Suppressor macrophage (primary cell): ENCODE results near the gene PIK3R6.

Experiments used
- DNase-seq, 4 experiments: peaks; one replicate each; pipeline ENCODE4 v3.0.0-alpha.2; 2020 to 2022

The PIK3R6 gene

DNA sequence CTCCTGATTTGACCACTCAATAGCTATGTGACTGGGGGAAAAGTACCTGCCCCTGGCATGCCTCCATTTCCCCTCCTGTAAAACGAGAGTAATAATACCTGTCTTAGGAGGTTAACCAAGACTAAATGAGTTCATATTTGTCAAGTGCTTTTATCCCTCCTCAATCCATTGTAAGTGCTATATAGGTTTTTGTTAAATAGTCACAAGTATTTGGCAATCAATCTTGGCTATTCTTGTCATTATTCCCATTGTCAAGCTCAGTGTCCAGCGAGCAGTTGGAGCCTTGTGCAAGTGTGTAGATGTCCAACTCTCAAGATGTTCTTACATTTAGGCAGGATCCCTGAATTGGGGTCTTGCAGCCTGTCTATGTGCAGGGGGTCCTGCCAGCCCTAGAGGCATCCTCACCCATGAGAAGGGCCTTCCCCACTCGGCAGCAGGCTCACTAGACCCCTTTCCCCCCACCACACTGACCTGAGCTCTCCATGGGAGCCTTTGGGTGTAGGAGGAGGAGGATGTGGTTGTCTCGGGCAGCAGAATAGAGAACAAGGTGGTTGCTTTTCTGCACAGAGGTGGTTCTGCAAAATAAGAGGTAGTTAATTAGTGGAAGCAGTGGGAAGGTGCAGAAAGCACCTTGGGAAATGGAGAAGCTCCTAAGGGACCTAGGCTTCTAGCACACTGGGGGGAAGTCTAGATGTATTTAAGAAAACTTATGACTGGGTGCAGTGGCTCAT is 18.0 kb downstream of the PIK3R6 start:
- DNase-seq: no peak

- no peak for DNase-seq
These were observed 19.6 kb downstream of the PIK3R6 start for GRCh38 chr17:8847891-8848290.

DNA sequence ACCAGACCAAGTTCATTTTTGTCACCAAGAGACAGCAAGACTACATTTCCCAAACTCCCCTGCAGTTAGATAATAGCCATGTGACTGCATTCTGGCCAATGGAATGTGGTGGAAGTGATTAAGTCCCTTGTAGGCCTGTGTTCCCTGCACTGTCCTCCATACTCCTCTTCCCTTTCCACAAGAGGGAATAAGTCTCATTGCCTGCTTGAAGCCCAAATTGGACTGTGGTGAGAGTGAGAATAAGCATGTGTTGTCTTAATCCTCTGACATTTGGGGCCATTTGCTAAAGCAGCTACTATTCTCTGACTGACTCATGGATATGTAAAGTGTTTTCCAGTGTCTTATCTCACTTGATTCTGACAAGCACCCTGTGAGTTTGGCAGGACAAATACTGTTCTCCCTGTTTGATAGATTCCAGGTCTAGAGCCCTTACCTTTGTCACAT is 20.7 kb downstream of the PIK3R6 start:
- DNase-seq: peak in 3 of 4 experiments; percentile 29 to 50 (median 40)

GRCh38 chr17:8844229-8845218 is 22.9 kb downstream of the PIK3R6 start:
- no peak for DNase-seq

- peak in 3 of 4 experiments; percentile 32 to 43 (median 41) for DNase-seq
These were observed 24.1 kb downstream of the PIK3R6 start for GRCh38 chr17:8843344-8843743.

GRCh38 chr17:8841844-8842243 is 25.6 kb downstream of the PIK3R6 start:
- no peak for DNase-seq

- DNase-seq: no peak
These were observed 28.0 kb downstream of the PIK3R6 start for GRCh38 chr17:8839410-8839935.

GRCh38 chr17:8838551-8839095 is 28.9 kb downstream of the PIK3R6 start:
- no peak for DNase-seq

DNA sequence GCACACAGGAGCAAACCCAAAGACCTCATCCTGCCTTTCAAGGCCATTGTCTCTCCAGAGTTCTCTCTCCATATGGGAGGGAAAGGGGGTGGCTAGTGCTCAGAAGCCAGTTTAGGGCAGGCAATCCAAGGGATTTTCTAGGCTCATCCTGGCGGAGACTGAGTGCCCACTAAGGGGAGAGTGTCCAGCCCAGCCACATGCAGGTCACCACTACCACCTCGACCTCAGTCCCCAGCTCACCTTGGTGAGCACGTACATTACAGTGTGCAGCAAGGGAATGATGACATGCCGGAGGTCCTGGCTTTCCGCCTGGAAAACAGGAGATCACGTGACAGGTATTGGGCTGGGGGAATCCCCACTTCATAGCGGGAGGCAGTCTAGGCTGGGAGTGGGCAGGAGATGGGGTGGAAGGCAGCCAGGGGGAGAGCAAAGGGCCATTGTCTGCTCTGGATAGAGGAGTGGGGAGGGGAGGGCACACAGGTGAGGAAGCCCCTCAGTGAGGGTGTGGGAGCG is 29.9 kb downstream of the PIK3R6 start:
- DNase-seq: no peak

DNA sequence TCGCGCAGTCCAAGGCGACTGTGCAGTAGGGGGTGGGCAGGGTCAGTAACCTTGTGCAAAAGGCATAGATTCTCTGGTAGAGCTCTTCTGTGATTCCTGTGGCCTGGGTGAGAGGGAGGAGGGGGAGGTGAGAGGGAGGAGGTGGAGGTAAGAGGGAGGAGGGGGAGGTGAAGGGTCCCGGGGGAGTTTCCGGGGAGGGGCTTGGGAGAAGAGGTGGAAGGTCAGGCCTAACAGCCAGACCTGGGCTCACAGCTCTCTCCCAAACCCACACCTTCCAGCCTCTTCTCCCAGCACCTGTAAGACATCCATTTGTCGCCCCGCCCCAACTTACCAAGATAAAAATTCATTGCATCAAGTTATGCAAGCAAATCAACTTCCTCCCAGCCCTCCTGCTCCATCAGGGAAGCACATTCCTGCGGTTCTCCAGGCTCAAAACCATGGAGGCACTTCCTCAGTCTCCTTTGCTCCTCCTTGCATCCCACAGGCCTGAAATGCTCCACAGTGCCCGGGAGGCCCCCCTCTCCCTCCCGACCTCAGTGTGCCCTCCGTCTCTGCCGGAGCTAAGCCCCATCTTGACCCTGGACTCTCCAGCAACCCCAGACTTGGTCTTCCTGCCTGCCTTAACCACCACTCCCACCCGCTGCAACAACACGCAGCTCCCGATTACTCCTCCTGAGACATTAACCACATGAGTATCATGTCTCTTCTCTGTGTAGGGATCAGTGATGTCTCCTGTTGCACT is 30.5 kb downstream of the PIK3R6 start:
- DNase-seq: no peak

DNA sequence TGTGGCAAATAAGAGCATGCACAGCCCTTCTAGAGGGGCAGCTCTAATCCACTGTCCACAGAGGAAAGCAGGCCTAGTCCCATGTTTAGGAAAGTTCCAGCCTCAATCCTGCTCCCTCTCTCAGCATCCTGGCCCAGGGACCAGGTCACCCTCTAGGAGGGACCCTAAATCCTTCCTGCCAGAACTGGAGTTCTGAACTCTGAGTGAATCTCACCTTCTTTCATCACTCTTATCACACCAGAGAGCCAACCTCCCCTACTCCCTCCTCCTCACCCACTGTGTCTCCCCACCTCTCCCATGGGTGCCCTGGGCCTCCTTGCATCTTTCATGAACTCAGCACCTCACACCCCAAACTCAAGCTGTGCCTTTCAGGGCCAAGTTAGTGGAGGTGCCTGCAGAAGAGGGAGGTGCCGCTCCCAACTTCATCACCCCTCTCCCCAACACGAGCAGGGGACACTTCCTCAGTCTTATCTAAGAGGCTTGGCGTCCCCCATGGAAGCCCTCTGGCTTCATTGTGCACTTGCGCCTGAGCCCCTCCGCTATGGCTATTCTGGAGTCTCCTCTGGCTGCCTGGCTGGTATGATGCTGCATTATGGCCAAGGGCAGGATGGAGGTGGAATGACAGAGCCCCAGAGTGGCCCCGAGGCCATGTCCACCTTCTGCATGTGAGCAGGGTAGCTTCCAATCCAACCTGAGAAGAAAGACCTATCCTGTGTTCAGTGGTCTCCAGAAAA is 31.7 kb downstream of the PIK3R6 start:
- DNase-seq: no peak

GRCh38 chr17:8835106-8835505 is 32.4 kb downstream of the PIK3R6 start:
- no peak for DNase-seq

DNA sequence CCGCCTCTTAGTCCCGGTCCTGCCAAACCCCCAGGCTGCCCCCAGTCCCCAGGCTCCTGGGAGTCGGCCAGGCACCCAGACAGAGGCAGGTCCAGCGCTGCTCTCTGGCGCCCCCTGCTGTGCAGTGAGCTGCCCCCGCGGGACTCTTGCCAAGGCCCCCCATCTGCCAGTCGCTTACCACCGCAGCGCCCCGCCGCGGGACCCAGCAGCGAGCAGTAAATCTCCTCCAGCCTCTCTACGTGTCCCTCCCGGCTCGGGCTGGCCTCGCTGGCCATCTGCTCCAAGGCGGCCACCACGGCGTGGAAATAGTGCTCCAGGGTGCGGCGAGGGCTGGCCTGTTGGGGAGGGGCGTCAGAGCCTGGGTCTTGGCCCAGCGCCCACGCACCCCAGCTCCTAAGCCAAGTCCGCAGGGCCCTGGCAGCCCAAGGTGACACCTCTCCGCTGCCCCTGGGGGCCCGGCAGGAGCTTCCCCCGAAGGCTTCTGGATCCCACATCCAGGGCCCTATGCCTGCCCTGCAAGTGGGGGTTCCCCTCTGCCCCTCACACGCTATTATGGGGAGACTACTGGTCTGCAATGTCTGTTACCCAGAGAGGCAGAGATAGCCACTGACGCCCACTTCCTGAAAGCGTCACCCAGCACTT is 34.6 kb downstream of the PIK3R6 start:
- DNase-seq: peak; percentile 5 to 58 (median 27)

GRCh38 chr17:8831234-8831849 is 36.1 kb downstream of the PIK3R6 start:
- DNase-seq: no peak

GRCh38 chr17:8830141-8830540 is 37.3 kb downstream of the PIK3R6 start:
- DNase-seq: no peak

DNA sequence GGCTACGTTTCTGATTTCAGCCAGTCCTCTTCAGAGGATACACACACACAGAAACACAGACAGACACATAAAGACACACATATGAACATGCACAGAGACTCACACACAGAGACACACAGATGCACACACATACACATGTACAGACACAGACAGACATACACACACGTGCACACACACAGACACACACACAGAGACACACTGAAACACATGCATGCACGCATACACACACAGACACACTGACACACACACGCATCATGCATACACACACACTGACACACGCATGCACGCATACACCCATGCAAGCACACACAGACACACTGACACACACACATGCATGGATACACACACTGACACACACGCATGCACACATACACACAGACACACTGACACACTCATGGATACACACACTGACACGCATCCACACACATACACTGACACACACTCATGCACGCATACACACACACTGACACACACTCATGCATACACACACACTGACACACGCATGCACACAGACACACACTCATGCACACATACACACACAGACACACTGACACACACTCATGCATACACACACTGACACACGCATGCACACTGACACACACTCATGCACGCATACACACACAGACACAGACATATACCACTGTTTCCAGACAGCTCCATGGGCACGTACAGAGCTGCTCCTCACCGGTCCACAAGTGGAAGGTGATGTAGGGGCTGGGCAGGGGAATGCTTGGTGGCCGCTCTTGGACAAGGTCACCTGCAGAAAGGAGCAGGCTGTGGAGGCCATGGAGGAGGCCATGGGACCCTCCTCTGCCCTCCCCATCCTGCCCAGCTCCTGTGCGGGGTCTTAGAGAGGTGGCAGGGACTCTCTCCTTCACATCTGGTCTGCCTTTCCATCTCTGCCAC is 38.2 kb downstream of the PIK3R6 start:
- DNase-seq: no peak

GRCh38 chr17:8828517-8828875 is 39.0 kb downstream of the PIK3R6 start:
- DNase-seq: no peak

DNA sequence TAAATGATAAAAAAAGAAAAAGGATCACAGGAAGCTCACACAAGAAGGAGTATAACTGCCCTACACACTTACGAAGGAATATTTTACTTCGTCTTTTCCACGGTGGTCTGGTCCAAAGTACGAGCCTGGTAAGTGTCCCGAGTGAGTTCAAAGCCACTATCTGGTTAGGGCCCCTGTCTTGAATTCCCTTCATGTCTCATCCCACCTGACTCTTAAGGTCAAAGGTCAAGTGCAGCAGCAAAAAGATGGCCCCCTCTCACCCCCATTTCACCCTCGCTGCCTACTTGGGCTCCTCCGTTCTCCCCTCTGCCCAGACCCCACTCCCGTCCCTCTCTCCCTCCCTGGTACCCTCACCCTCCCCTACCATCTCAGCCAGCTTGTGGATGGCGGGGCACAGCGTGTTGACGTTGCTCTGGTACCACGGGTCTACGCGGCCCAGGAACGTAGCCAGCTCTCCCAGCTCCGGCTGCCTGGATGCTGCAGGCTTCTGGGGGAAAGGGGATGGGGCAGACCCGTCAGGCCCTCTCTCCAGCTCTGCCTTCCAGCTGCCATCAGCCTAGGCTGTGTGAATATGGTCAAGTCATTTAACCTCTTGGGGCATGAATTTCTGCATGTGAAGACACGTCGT is 40.6 kb downstream of the PIK3R6 start:
- DNase-seq: no peak

GRCh38 chr17:8825802-8826201 is 41.7 kb downstream of the PIK3R6 start:
- no peak for DNase-seq
